Uterus (tissue), 4 donors: ENCODE results near the gene ST8SIA6. TPM values are rescaled to one million over a fixed set of nuclear protein-coding genes. Genes with fewer than 3 reads are reported as not detected.
"Not testable (repeated sequence)": the region's sequence is repeated elsewhere in the genome, so short reads cannot be mapped to it uniquely, and the experiment has no call there.

Experiments used
- DNase-seq, 2 donors: peaks; one replicate each; pipeline ENCODE4 v3.0.0-alpha.2; 2019 to 2020
- H3K27ac ChIP-seq, 2 donors: fragments of 200-600 bp; sonication (generic); 1 replicate in 1 of 2; 2 replicates in 1 of 2; pipeline ENCODE4 v1.5.1; 2016 to 2018
- H3K27me3 ChIP-seq, 2 donors: fragments of 200-600 bp; sonication (generic); one replicate each; pipeline ENCODE4 v1.5.1; 2018 to 2019; ENCODE audit warnings: control low read depth in 1 of 2
- H3K36me3 ChIP-seq, 2 donors: fragments of 200-600 bp; sonication (generic); one replicate each; pipeline ENCODE4 v1.5.1; 2019; ENCODE audit warnings: control low read depth in 1 of 2
- H3K4me1 ChIP-seq, 2 donors: fragments of 200-600 bp; sonication (generic); one replicate each; pipeline ENCODE4 v1.5.1; 2018 to 2019; ENCODE audit warnings: control low read depth in 1 of 2
- H3K4me3 ChIP-seq, 2 donors: fragments of 200-600 bp; sonication (generic); 1 replicate in 1 of 2; 2 replicates in 1 of 2; pipeline ENCODE4 v1.5.1; 2018 to 2019; ENCODE audit warnings: mild to moderate bottlenecking in 1 of 2
- H3K9me3 ChIP-seq, 2 donors: fragments of 200-600 bp; sonication (generic); one replicate each; pipeline ENCODE4 v1.5.1; 2019; ENCODE audit warnings: control low read depth in 1 of 2
- POLR2A ChIP-seq, 2 donors: fragments of 450-650 bp; IDR thresholded peaks; one replicate each; pipeline ENCODE4 v1.6.1; 2016; ENCODE audit warnings: antibody characterized with exemption in 2 of 2, mild to moderate bottlenecking in 1 of 2, moderate library complexity in 1 of 2
- intact Hi-C: fragments of 100-400 bp; cut with DNase I; formaldehyde crosslinking; loops from one replicate; pipeline ENCODE4 v1.15.1; 2023; ENCODE audit warnings: low total_unique reads
- total RNA-seq, 4 donors: library from RNA; depleted of rRNA in 3 of 4; stranded (reverse); fragments of >200 nt in 3 of 4; gene quantifications; one replicate each; pipeline versions ENCODE4 v1.1.0 to v1.2.4, GENCODE V29; 2014 to 2023
- TF ChIP-seq, protein P1 (sequence below), 4 experiments: fragments of 200-600 bp in 2 of 4; fragments of 450-650 bp in 2 of 4; sonication (generic) in 2 of 4; IDR thresholded peaks; one replicate each; pipeline ENCODE4 v1.5.1; 2016 to 2019; ENCODE audit warnings: antibody characterized with exemption in 4 of 4, mild to moderate bottlenecking in 2 of 4, moderate library complexity in 1 of 4
- donor health status: DM: yes; HTN: yes; CAD: no.

Gene ST8SIA6
- total RNA-seq, 4 donors from 2014 or later, result 0.77 to 1.9 (median 1.1) TPM; not detected in 1

GRCh38 chr10:17410907-17411306 lies 43.5 kb downstream of the ST8SIA6 start:
- Histone ChIP-seq H3K9me3 (no peaks in the 10 kb centered on the region), H3K4me1 (no peaks in the 10 kb centered on the region), H3K27me3 (no peaks in the 10 kb centered on the region), H3K27ac (no peak overlapping the region), H3K4me3 (no peak overlapping the region), H3K36me3 (no peaks in the 10 kb centered on the region)
- intact Hi-C loops, result no loop called here
- no peak for TF ChIP-seq POLR2A (IDR thresholded peaks at IDR 0.05)
- DNase-seq, result no peak

- Histone ChIP-seq H3K4me1 (no peaks in the 10 kb centered on the region), H3K9me3 (no peaks in the 10 kb centered on the region), H3K27me3 (no peaks in the 10 kb centered on the region), H3K27ac (no peak overlapping the region), H3K36me3 (no peaks in the 10 kb centered on the region), H3K4me3 (no peak overlapping the region)
- intact Hi-C loops, result no loop called here
- DNase-seq, result no peak
- no peak for TF ChIP-seq POLR2A (IDR thresholded peaks at IDR 0.05)
- TF ChIP-seq, protein P1, sequence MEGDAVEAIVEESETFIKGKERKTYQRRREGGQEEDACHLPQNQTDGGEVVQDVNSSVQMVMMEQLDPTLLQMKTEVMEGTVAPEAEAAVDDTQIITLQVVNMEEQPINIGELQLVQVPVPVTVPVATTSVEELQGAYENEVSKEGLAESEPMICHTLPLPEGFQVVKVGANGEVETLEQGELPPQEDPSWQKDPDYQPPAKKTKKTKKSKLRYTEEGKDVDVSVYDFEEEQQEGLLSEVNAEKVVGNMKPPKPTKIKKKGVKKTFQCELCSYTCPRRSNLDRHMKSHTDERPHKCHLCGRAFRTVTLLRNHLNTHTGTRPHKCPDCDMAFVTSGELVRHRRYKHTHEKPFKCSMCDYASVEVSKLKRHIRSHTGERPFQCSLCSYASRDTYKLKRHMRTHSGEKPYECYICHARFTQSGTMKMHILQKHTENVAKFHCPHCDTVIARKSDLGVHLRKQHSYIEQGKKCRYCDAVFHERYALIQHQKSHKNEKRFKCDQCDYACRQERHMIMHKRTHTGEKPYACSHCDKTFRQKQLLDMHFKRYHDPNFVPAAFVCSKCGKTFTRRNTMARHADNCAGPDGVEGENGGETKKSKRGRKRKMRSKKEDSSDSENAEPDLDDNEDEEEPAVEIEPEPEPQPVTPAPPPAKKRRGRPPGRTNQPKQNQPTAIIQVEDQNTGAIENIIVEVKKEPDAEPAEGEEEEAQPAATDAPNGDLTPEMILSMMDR (IDR thresholded peaks at IDR 0.05), result no peak
These were observed 45.1 kb downstream of the ST8SIA6 start for GRCh38 chr10:17409170-17409733.

- Histone ChIP-seq H3K36me3 (no peaks in the 10 kb centered on the region), H3K27me3 (no peaks in the 10 kb centered on the region), H3K4me1 (no peaks in the 10 kb centered on the region), H3K27ac (no peak overlapping the region), H3K4me3 (no peak overlapping the region), H3K9me3 (no peaks in the 10 kb centered on the region)
- TF ChIP-seq, protein P1 (IDR thresholded peaks at IDR 0.05), result no peak
- TF ChIP-seq POLR2A (IDR thresholded peaks at IDR 0.05), result no peak
- intact Hi-C loops, result no loop called here
- no peak for DNase-seq
These were observed 47.3 kb downstream of the ST8SIA6 start for GRCh38 chr10:17407047-17407446.

DNA sequence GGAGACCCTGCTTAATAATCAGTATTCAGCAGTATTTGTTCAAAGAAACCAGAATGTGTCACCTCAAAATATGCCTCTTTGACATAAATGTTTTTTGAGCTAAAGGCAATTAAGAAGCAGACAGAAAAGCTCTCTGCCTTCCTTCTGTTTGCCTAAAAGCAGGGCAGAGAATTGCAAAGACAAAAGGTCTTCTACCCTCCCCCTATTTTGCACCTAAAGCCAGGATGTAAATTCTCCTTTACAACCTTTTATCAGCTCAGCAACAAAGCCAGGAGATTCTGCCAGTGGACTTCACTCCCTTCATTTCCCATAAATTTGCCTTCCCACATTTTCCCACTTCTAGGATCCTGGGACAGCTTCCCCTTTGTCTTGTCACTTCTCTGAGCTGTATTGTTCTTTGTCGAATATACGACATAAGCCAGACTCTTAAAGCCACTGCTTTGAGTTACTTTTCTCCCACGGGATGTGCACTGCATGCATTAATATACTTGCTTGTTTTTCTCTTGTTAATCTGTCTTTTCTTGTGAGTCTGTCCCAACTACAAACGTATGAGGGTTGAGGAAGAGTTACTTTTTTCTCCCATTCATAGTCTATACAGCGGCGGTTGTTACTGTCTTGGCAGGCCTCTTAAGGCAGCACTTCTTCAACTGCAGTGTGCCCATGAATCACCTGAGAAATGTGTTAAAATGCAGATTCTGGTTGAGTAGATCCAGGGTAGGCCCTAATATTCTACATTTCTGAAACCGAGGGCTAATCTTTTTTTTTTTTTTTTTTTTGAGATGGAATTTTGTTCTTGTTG lies 48.2 kb downstream of the ST8SIA6 start:
- Histone ChIP-seq H3K9me3 (no peaks in the 10 kb centered on the region), H3K27ac (no peak overlapping the region), H3K4me3 (no peak overlapping the region), H3K4me1 (no peaks in the 10 kb centered on the region), H3K27me3 (no peaks in the 10 kb centered on the region), H3K36me3 (no peaks in the 10 kb centered on the region)
- intact Hi-C loops, result no loop called here
- no peak for DNase-seq
- TF ChIP-seq POLR2A (IDR thresholded peaks at IDR 0.05), result no peak
- TF ChIP-seq, protein P1 (IDR thresholded peaks at IDR 0.05), result no peak

DNA sequence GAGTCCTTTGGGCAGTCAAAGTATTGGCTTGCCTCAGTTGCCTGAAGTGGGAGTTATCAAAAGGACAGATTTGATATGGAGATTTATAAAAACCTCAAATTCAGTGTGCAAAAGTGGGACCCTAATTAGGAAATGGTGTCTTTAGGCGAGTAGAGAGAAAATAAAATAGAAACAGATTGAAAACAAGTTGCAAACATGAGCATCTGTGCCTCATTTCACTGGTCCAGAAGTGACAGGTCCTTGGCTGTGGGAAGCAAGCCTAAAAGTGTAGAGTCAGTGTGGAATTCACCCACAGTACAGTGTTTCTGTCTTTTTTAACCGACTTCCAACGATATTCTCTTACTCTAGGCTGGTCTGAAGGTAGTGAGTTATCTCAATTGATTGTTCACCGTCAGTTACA lies 51.2 kb downstream of the ST8SIA6 start:
- no peak for DNase-seq
- no peaks in the 10 kb centered on the region for H3K27me3 ChIP-seq
- H3K36me3 ChIP-seq, result no peaks in the 10 kb centered on the region
- no peaks in the 10 kb centered on the region for H3K4me1 ChIP-seq
- H3K9me3 ChIP-seq, result no peaks in the 10 kb centered on the region
- TF ChIP-seq POLR2A (IDR thresholded peaks at IDR 0.05), result no peak
- TF ChIP-seq, protein P1 (IDR thresholded peaks at IDR 0.05), result no peak
- H3K4me3 ChIP-seq, result no peak overlapping the region
- intact Hi-C loops, result no loop called here
- H3K27ac ChIP-seq, result no peak overlapping the region

- H3K9me3 ChIP-seq, H3K36me3 ChIP-seq, H3K4me3 ChIP-seq, H3K4me1 ChIP-seq, DNase-seq, intact Hi-C loops, H3K27ac ChIP-seq, H3K27me3 ChIP-seq: not testable (repeated sequence)
These were observed 52.4 kb downstream of the ST8SIA6 start for GRCh38 chr10:17402040-17402439.
